ENCODE results near the gene RNF4.

DNA sequence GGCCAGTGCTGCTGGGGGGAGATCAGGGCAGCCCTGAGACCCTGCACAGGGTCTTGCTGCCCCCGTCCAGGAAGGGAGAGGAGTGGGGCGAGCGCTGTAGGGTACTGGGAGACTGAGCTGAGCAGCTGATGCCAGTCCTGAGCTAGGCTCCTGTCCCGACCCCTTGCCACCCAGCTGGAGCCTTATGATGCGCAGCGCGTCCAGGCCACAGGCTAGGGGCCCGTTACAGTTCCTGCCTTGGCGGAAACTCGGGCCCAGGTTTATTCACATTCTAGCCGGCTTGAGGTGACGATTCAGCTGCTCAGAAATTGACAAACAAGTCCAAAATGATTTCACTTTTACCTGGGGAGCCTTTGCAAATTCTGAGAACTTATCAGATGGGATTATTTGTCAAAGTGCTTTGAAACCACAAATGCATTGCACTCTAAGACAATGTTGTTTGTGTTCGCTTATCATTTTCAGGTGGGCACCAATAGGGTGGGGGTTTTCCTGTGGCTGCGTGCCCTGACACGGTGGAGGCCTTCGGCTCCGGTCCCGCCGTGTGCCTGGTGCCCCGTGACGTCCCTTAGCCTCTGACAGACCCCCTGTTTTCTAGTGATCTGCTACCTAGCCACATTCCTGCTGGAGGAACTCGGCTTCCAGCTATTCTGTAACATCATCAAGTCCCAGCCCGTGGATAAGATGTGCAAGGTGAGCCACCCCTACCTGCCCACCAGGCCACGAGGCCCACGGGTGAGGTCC lies 31.3 kb upstream of the RNF4 start:
- TF ChIP-seq, protein P1, sequence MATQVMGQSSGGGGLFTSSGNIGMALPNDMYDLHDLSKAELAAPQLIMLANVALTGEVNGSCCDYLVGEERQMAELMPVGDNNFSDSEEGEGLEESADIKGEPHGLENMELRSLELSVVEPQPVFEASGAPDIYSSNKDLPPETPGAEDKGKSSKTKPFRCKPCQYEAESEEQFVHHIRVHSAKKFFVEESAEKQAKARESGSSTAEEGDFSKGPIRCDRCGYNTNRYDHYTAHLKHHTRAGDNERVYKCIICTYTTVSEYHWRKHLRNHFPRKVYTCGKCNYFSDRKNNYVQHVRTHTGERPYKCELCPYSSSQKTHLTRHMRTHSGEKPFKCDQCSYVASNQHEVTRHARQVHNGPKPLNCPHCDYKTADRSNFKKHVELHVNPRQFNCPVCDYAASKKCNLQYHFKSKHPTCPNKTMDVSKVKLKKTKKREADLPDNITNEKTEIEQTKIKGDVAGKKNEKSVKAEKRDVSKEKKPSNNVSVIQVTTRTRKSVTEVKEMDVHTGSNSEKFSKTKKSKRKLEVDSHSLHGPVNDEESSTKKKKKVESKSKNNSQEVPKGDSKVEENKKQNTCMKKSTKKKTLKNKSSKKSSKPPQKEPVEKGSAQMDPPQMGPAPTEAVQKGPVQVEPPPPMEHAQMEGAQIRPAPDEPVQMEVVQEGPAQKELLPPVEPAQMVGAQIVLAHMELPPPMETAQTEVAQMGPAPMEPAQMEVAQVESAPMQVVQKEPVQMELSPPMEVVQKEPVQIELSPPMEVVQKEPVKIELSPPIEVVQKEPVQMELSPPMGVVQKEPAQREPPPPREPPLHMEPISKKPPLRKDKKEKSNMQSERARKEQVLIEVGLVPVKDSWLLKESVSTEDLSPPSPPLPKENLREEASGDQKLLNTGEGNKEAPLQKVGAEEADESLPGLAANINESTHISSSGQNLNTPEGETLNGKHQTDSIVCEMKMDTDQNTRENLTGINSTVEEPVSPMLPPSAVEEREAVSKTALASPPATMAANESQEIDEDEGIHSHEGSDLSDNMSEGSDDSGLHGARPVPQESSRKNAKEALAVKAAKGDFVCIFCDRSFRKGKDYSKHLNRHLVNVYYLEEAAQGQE (IDR thresholded peaks at IDR 0.05; ENCODE audit: insufficient replicate concordance, low read depth), result no peak
- TF ChIP-seq, protein P2, sequence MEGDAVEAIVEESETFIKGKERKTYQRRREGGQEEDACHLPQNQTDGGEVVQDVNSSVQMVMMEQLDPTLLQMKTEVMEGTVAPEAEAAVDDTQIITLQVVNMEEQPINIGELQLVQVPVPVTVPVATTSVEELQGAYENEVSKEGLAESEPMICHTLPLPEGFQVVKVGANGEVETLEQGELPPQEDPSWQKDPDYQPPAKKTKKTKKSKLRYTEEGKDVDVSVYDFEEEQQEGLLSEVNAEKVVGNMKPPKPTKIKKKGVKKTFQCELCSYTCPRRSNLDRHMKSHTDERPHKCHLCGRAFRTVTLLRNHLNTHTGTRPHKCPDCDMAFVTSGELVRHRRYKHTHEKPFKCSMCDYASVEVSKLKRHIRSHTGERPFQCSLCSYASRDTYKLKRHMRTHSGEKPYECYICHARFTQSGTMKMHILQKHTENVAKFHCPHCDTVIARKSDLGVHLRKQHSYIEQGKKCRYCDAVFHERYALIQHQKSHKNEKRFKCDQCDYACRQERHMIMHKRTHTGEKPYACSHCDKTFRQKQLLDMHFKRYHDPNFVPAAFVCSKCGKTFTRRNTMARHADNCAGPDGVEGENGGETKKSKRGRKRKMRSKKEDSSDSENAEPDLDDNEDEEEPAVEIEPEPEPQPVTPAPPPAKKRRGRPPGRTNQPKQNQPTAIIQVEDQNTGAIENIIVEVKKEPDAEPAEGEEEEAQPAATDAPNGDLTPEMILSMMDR (IDR thresholded peaks at IDR 0.05; ENCODE audit: insufficient read depth, low read length), result no peak
- TF ChIP-seq POLR2AphosphoS5 (IDR thresholded peaks at IDR 0.05; ENCODE audit: low read depth), result no peak
- no peak for TF ChIP-seq GABPA (IDR thresholded peaks at IDR 0.05; ENCODE audit: low read depth)
- TF ChIP-seq SPI1 (IDR thresholded peaks at IDR 0.05; ENCODE audit: borderline replicate concordance, low read depth), result no peak

All from HL-60 (cell line).